ENCODE data around the gene MISP.

DNA sequence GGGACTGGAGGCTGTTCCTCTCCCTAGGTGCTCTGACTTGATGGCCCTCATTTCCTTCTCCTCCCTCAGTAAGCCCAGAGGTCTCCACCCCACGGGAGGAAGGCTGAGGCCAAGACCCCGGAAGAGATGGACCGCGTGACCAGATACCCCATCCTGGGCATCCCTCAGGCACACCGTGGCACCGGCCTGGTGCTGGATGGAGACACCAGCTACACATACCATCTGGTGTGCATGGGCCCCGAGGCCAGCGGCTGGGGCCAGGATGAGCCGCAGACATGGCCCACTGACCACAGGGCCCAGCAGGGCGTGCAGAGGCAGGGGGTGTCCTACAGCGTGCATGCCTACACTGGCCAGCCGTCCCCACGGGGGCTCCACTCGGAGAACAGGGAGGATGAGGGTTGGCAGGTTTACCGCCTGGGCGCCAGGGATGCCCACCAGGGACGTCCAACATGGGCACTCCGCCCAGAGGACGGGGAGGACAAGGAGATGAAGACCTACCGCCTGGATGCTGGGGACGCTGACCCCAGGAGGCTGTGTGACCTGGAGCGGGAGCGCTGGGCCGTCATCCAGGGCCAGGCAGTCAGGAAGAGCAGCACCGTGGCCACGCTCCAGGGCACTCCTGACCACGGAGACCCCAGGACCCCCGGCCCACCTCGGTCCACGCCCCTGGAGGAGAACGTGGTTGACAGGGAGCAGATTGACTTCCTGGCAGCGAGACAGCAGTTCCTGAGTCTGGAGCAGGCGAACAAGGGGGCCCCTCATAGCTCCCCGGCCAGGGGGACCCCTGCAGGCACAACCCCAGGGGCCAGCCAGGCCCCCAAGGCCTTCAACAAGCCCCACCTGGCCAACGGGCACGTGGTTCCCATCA is 6.1 kb downstream of the MISP start:
- no peak for TF ChIP-seq MAFF (IDR thresholded peaks at IDR 0.05; ENCODE audit: low read length)
- no peak for TF ChIP-seq POLR2A (conservative IDR thresholded peaks at IDR 0.05)
